HG03457 (cell line): Measurements from ENCODE around the gene TSHR.

Experiments used
- ATAC-seq: cut with Tn5 transposase; IDR thresholded peaks from one replicate; pipeline ENCODE4 v1.9.1; 2021; ENCODE audit warnings: moderate number of reproducible peaks; ENCODE audit not compliant: unreplicated experiment

TSHR gene

DNA sequence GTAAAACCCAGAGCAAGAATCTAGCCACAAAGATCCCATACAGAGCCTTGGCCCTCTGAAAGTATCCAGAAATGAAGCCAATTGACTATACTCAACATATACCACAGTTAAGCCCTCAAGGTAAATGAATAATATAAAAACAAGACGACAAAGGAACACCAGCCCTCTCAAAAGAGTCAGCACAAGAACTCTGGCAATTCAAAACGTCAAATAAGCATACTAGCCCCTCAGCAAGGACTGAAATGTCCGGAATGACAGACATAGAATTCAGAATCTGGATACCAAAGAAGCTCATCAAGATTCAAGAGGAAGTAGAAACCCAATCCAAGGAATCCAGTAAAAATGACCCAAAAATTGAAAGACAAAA lies 215.4 kb downstream of the TSHR start:
- ATAC-seq, result no peak

GRCh38 chr14:81172353-81172752 lies 216.9 kb downstream of the TSHR start:
- peak; percentile 23 for ATAC-seq

DNA sequence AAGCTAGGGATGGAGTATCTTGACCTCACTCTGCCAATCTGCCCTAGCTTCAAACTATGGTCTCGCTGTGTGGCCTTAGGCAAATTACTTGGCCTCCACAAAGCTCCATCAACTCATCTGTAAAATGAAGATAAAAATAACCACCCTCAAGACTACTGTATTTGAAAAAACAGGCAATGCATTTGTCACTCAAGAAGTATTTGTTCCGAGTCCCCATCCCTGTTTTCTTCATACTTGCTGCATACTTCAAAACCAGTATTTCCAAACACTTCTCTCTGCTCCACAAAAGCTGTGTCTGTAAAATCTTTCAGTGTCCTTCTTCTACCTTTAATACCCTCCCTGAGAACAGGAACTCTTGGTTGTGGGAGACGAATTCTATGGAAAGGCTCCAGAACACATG lies 217.5 kb downstream of the TSHR start:
- peak; percentile 26 for ATAC-seq

DNA sequence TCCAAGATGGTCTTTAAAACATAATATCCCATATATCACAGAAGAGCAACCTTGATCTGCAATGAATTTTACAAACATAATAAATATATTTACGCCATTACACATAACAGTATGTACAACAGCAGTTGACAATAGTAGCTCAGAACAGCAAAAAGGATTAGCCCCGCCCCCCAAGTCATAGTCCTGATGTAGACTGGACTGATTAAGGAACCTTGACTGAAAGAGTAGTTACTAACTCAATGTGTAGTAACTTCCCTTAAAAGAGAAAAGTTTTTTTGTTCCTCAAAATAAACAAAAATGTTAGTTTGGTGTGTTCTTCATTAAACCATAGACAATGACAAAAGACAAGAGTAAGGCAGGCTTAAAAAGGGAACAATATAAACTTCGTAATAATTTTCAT lies 220.8 kb downstream of the TSHR start:
- ATAC-seq, result no peak

DNA sequence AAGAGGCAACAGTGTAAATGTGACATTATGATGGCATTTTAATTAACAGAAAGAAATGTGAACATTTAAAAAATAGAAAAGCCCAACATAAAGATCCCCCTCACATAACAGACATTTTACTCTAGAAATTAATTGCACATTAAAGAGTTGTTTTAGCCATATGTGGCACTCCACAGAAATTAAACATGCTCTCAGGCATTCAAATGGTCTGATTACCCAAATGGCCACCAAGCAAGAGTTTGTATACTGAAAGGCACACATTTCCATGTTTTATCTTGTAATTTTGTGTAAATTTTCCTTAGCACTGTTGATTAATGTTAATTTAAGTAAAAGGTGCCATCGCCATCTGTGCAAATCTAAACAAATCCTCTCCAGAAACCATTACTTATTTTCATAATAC lies 221.8 kb downstream of the TSHR start:
- ATAC-seq, result no peak

GRCh38 chr14:81178063-81178462 lies 222.6 kb downstream of the TSHR start:
- ATAC-seq, result peak; percentile 43

GRCh38 chr14:81179631-81180030 lies 224.2 kb downstream of the TSHR start:
- no peak for ATAC-seq

- peak; percentile 81 for ATAC-seq
Measured at GRCh38 chr14:81187832-81188522, 232.6 kb downstream of the TSHR start.

GRCh38 chr14:81192594-81192993 lies 237.2 kb downstream of the TSHR start:
- ATAC-seq, result no peak

GRCh38 chr14:81193924-81194633 lies 238.7 kb downstream of the TSHR start:
- no peak for ATAC-seq
